ENCODE results near the gene LUZP1. TPM values are rescaled to one million over a fixed set of nuclear protein-coding genes. Genes with fewer than 3 reads are reported as not detected.

Gene LUZP1
- total and polyA plus RNA-seq, 7 donors, result 1.5 to 13.4 (median 7.4) TPM

- TF ChIP-seq CTCF (IDR thresholded peaks at IDR 0.05), result no peak
- no peak for ATAC-seq
Measured at GRCh38 chr1:23040509-23040908, 128.1 kb downstream of the LUZP1 start.

GRCh38 chr1:23039308-23039826 is 129.3 kb downstream of the LUZP1 start:
- no peak for ATAC-seq
- 59 to 68% (median 61%) methylated on average over 7 of the region's 7 CpGs for WGBS, 3 donors
- H3K27ac ChIP-seq, result no peak overlapping the region
- no peak for DNase-seq
- intact Hi-C loops (cut with DNase I), result no loop called here
- H3K9me3 ChIP-seq, result no peaks in the 10 kb centered on the region
- peaks cover 0 to 2% of the 10 kb centered on the region in 2 donors for H3K36me3 ChIP-seq (ENCODE audit: insufficient read depth in 1 of 2, low read depth in 1 of 2)
- no peaks in the 10 kb centered on the region for H3K27me3 ChIP-seq (ENCODE audit: insufficient read depth in 3 of 3, low read length in 2 of 3)
- H3K4me1 ChIP-seq, result no peaks in the 10 kb centered on the region
- no peak overlapping the region for H3K4me3 ChIP-seq
- no peak for TF ChIP-seq CTCF (IDR thresholded peaks at IDR 0.05)

More at GRCh38 chr1:23040509-23040908, 128.1 kb downstream of the LUZP1 start:
- 96 to 98% (median 96%) methylated on average over 5 of the region's 5 CpGs for WGBS, 3 donors
- Histone ChIP-seq H3K4me3 (no peak overlapping the region), H3K4me1 (no peaks in the 10 kb centered on the region), H3K36me3 (ENCODE audit: insufficient read depth in 1 of 2, low read depth in 1 of 2) (peaks cover 0 to 2% of the 10 kb centered on the region in 2 donors), H3K9me3 (no peaks in the 10 kb centered on the region), H3K27me3 (ENCODE audit: insufficient read depth in 3 of 3, low read length in 2 of 3) (no peaks in the 10 kb centered on the region), H3K27ac (no peak overlapping the region)
- DNase-seq, result no peak
- intact Hi-C loops (cut with DNase I), result no loop called here

- no peak overlapping the region for H3K27ac ChIP-seq
- H3K4me3 ChIP-seq, result no peak overlapping the region
- 85 to 88% (median 87%) methylated on average over 4 of the region's 4 CpGs for WGBS, 3 donors
- H3K4me1 ChIP-seq, result peaks cover 6% of the 10 kb centered on the region
- H3K36me3 ChIP-seq (ENCODE audit: insufficient read depth in 1 of 2, low read depth in 1 of 2), result no peaks in the 10 kb centered on the region
- DNase-seq (no peak), ATAC-seq (no peak)
- H3K9me3 ChIP-seq, result no peaks in the 10 kb centered on the region
- no peak for TF ChIP-seq CTCF (IDR thresholded peaks at IDR 0.05)
- no peaks in the 10 kb centered on the region for H3K27me3 ChIP-seq (ENCODE audit: insufficient read depth in 3 of 3, low read length in 2 of 3)
- intact Hi-C loops (cut with DNase I), result no loop called here
Measured at GRCh38 chr1:23037081-23037740, 131.4 kb downstream of the LUZP1 start.

GRCh38 chr1:23035823-23036452 is 132.7 kb downstream of the LUZP1 start:
- no peak for DNase-seq
- no peak overlapping the region for H3K27ac ChIP-seq
- H3K9me3 ChIP-seq, result no peaks in the 10 kb centered on the region
- no peak overlapping the region for H3K4me3 ChIP-seq
- 68 to 90% (median 81%) methylated on average over 2 of the region's 2 CpGs for WGBS, 3 donors
- intact Hi-C loops (cut with DNase I), result no loop called here
- no peaks in the 10 kb centered on the region for H3K36me3 ChIP-seq (ENCODE audit: insufficient read depth in 1 of 2, low read depth in 1 of 2)
- ATAC-seq, result peak in 1 of 4 donors; percentile 30
- peaks cover 6% of the 10 kb centered on the region for H3K4me1 ChIP-seq
- no peak for TF ChIP-seq CTCF (IDR thresholded peaks at IDR 0.05)
- H3K27me3 ChIP-seq (ENCODE audit: insufficient read depth in 3 of 3, low read length in 2 of 3), result no peaks in the 10 kb centered on the region

Other genes starting within 250 kb of the LUZP1 start
- not detected for gene LACTBL1, start 196.0 kb downstream of the LUZP1 start, total RNA-seq
- not detected for gene LACTBL1, start 196.0 kb downstream of the LUZP1 start, polyA plus RNA-seq
- gene TEX46, start 153.0 kb downstream of the LUZP1 start, total RNA-seq, result not detected
- gene TEX46, start 153.0 kb downstream of the LUZP1 start, polyA plus RNA-seq, result not detected
- 10 to 100 TPM; 37.5 to 46.3 (median 42.8) TPM for gene KDM1A, start 149.4 kb downstream of the LUZP1 start, total RNA-seq
- 10 to 100 TPM; 29.1 to 49.2 (median 35.8) TPM for gene KDM1A, start 149.4 kb downstream of the LUZP1 start, polyA plus RNA-seq
- gene HTR1D, start 48.6 kb upstream of the LUZP1 start, total RNA-seq, result not detected
- under 1 TPM in 2 of 3 donors, not detected in 1; 0.03 to 0.06 TPM for gene HTR1D, start 48.6 kb upstream of the LUZP1 start, polyA plus RNA-seq
- 10 to 100 TPM; 39.8 to 81.0 (median 71.4) TPM for gene HNRNPR, start 175.4 kb upstream of the LUZP1 start, total RNA-seq
- 100 to 1,000 TPM in 1 of 3 donors, 10 to 100 TPM in 2; 46.3 to 107 (median 94.0) TPM for gene HNRNPR, start 175.4 kb upstream of the LUZP1 start, polyA plus RNA-seq
- gene ZNF436, start 201.0 kb upstream of the LUZP1 start, total RNA-seq, result 10 to 100 TPM in 1 of 4 donors, 1 to 10 TPM in 3; 6.8 to 11.5 (median 8.6) TPM
- gene ZNF436, start 201.0 kb upstream of the LUZP1 start, polyA plus RNA-seq, result 1 to 10 TPM; 2.2 to 7.2 (median 3.1) TPM

All from psoas muscle (tissue), 8 donors.